NCI-H128 (cell line): ENCODE data around the gene ZNF648.
"Not testable (repeated sequence)": the region's sequence is repeated elsewhere in the genome, so short reads cannot be mapped to it uniquely, and the experiment has no call there.

Experiments
- DNase-seq: peaks from one replicate; lab custom pipeline; 2025; ENCODE audit not compliant: unreplicated experiment; lab: John Stamatoyannopoulos, UW

Gene ZNF648, protein sequence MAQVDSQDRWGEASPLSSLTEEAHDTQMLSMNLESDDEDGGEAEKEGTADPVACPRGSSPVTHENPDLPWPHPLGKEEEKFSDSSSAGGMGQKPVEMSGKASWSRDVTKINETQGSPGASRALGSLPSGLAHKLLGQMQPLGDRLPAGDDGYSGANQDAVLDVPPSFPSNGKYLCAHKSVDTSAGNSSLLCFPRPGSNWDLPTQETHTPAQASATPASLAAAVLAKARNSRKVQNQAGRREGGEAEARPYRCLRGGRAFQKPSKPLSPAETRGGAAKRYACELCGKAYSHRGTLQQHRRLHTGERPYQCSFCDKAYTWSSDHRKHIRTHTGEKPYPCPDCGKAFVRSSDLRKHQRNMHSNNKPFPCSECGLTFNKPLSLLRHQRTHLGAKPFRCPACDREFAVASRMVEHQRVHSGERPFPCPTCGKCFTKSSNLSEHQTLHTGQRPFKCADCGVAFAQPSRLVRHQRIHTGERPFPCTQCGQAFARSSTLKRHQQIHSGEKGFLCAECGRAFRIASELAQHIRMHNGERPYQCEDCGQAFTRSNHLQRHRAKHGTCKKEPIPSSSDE

DNA sequence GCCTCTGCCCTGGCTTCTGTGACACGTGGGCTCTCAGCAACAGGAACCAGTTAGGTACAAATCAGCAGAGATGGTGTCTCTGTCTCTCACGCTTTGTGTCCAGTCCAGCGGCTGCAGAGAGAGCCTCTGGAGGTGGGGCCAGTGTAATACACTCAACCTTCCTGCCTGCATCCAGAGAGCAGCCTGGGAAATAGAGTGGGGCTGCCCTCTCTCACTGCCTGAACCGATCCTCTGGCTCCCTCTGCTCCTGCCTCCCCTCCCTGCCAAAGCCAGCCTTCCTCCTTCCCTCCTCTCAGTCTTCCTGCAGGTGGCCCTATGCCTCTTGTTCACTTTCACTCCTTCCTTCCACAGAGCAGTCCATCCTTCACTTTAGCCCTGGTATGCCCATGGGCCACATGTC is at the start of gene ZNF648:
ZNF648 (minus strand) TSS at position 119 of the 400 bp plus-strand sequence. CDS start 3,702 bp downstream, outside the sequence.
- no peak for DNase-seq

- DNase-seq: no peak
Observed at GRCh38 chr1:182110635-182111034, 49.1 kb upstream of the ZNF648 start.

DNA sequence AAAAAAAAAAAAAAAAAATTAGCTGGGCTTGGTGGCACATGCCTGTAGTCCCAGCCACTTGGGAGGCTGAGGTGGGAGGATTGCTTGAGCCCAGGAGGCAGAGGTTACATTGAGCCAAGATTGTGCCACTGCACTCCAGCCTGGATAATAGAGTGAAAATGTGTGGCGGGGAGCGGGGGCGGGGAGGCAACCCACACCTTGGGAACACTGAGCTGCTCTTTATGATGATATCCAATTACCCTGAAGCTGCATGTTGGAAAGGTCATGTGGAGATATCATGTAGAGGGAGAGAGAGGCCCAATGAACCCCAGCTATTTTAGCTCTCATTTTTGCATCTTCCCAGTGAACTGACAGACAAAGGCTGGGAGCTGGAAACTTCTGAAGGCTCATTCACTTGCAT is 48.3 kb upstream of the ZNF648 start:
- no peak for DNase-seq

- no peak for DNase-seq
Observed at GRCh38 chr1:182107209-182107608, 45.7 kb upstream of the ZNF648 start.

DNA sequence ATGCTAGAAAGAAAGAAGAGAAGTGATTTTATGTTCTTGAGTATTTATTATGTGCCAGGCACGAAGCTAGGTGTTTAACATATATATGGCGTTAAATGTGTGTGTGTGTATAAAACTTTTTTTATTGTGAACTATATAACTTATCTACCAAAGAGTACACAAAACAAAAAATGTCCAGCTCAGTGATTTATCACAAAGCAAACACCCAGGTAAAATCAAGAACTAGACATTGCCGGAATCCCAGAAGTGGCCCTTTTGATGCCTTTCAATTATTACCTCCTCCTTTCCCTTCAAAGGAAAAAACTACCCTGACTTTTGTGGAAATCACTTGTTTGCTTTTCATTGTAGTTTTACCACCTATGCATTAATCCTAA is 40.5 kb upstream of the ZNF648 start:
- no peak for DNase-seq

DNA sequence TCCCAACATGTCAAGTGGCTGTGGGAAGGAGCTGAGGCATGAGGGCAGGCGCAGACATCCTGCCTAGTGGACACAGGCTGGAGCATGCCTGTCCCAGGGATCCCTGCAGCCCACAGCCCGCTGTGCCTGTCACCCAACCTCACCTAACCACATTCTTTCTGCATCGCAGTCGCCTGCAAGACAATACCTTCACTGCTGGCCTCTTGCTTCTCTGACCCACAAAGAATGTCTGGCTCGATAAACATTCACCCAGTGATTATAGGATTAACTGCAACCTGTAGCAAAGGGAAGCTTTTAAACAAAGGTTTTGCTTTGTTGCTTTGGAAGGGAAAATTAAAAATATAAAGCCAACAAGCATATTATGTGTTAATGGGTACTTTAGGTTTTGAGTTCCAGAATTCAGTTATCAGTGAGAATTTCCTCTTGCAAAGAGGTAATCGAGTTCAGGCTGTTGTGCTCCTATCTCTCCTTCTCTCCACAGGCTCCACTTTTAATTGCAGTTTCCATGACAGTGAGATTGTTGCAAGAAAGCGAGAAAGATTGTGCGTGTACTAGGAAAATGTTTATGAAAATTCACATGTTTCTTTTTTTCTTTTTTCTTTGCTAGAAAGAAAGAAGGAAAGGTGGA is 40.0 kb upstream of the ZNF648 start:
- DNase-seq: no peak

DNA sequence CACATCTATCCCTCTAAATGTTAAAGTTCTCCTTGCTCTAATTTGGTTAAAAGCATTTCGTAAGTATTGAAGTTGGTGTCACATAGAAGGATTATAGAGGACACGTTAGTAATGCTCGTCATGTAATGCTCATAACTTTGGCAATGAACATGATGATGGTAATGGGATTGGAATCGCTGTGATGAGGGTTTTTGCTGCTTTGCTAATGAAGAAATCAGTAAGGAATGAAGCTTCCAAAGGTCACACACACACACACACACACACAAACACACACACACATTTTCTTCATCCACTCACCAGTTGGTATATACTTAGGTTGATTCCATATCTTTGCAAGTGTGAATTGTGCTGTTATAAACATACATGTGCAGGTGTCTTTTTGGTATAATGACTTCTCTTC is 36.8 kb upstream of the ZNF648 start:
- no peak for DNase-seq

DNA sequence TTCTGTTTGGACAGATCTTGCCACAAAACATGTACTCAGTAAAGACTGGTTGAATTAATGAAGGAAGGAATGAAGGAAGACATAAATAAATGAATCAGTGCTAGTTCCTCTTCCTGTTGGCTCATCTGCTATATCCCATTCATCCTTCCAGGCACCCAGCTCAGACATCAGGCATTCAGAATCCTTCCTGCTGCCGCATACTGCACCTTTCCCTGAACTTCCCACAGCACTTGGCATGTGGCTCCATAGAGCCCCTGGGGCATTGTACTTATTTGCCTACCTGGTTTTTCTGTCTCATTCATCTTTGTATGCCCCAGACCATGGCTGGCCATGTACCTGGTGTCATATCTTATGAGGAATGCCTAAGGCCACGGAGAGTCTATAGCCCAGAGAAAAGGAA is 34.4 kb upstream of the ZNF648 start:
- no peak for DNase-seq

GRCh38 chr1:182094514-182095005 is 33.0 kb upstream of the ZNF648 start:
- not testable (repeated sequence) for DNase-seq

DNA sequence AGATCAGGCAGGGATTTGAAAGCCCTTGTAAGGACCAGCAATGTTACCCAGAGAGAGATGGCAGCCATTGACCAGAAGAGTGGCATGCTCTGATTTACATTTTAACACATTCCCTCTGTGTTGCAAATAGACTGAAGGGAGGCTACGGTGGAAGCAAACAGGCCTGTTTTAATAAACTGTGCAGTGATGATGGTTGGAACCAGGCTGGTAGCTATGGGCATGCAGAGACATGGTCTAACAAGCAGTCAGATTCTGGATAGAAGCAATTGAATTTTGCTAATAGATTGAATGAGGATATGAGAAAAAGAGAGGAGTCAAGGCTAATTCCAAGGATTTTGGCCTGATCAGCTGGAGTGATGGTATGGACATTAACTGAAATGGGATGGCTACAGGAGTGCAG is 32.3 kb upstream of the ZNF648 start:
- DNase-seq: no peak

GRCh38 chr1:182092336-182092735 is 30.8 kb upstream of the ZNF648 start:
- no peak for DNase-seq

DNA sequence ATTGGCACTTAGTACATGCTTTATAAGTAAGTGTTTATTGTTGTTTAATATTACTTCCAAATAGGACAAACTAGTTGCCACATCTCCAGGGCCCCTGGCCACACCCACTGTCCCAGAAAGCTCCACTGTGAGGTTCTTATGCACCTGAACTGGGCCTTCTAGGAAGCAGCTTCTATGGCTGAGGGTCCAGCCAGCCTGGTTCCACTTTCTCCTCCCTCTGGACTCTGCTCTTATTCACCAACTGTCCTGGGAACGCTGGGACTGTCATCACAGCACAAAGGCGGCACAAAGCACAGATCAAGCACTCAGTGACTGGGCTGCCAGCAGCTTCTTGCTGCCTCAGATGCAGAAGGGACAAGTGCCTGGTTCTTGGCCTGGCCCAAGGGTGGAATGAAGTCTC is 29.6 kb upstream of the ZNF648 start:
- no peak for DNase-seq

- DNase-seq: no peak
Observed at GRCh38 chr1:182087719-182088350, 26.3 kb upstream of the ZNF648 start.

GRCh38 chr1:182087304-182087703 is 25.8 kb upstream of the ZNF648 start:
- no peak for DNase-seq

GRCh38 chr1:182086620-182087019 is 25.1 kb upstream of the ZNF648 start:
- DNase-seq: no peak

DNA sequence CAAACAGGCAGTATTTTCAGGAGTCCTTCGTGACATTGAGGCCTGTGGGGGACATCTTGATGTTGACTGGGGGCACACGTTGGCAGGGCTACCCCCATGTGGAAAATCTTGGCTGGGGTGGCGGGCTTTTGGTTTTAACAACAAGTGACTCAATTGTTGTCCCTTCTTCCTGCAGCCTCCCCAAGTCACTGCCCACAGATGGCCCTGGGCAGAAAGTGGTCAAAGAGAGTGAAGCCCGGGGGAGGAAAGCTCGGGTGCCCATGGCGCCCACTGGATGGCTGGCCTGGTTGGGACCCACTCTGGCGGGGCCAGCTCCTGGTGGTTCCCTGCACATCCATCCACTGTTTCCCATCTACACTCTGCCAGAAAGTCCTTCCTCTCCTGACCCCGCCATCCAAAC is 24.6 kb upstream of the ZNF648 start:
- no peak for DNase-seq

GRCh38 chr1:182085726-182086125 is 24.2 kb upstream of the ZNF648 start:
- DNase-seq: no peak

DNA sequence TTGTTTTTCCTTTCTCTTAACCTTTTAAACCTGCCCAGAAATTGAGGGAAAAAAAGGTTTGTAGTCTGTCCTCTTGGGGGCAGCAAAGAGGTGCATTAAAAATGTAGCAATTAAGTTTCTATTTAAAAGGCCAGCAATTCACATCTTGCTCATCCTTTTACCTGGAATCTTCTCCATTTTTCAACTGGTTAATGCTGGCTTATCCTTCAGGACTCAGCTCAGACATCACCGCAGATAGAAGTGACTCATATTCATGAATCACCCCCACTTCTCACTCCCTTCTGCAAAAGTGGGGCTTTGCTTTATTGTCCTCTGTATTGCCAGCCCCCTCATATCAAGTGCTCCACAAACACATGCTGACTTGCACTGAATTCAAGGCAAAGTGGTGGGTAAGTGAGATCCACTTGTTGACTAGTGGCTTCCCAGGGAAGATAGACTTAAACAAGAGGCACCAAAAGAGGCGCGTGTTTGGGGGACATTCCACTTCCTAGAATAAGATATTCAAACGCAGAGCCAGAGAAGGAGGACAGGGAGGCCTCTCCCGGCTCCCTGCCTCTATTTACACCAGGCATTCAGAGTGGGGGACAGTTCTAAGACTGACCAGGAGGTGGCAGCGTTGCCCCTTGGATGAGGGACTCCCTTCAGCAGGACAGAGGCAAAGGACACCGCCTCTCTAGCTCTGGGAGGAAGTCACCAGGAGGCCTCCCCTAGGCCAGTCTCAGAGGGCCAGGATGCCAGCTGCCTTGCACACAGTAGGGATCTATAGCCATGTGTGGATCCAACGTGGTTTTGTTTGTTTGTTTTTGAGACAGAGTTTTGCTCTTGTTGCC is 23.2 kb upstream of the ZNF648 start:
- peak; percentile 68 for DNase-seq

DNA sequence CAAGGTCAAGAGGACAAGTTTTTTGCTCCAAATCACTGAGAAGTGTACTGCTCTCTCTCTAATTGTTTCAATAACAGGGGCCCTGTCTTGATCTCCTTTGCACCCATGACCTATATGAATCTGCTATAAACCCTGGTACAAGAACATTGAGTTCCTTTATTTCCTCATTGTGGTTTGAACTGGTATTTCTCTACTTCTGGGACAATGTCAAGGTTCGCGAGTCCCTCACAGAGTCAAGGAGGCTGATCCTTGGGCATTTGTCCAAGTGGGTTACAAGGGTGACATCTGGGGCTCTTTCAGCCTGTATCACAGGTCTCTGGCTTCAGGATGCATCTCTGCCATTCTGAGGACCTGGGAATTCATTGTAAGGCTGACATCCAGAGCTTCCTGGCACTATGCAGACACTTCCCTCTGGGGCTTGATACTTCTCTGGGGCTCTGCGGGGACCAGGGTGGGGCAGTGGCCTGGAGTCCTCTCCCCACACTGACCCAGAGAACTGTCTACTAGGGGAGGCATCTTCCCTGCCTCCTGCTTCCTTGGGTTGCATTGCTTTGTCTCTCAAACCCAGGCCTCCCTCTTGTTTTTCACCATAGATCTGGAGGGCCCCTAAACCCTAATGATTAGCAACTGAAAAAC is 22.5 kb upstream of the ZNF648 start:
- no peak for DNase-seq

DNA sequence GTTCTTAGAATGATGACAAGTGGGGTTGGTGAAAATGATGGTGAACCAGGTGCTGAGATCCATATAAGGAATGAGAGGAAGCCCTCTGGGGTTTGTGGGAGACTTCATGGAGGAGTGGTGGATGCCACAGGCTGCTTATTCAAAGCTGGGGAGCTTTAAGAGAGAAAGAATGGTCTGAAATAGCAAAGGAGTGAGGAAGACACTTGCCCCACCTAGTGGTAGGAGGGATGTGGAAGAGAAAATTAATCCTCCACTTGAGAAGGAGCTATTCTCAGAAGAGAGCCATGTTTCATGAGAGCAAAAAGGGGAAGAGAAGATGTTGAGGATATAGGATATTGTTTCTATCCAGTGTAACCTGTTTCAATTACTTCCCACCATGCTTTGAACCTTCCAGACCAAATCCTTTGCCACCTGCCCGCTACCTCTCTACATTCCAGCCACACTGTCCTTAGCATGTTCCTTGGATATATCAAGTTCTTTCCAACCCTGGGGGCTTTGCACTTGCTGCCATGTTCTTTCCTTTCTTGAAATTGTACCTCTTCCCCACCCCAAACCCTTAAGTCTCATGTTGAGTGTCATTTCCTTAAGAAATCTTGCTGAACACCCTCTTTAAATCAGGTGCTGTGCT is 19.6 kb upstream of the ZNF648 start:
- no peak for DNase-seq
